Activated CD8-positive, alpha-beta memory T cell treated with anti-CD3 and anti-CD28 coated beads for 24 hours (primary cell): ENCODE measurements around the gene AGPAT3.

ENCODE experiments used
- DNase-seq: peaks from one replicate; pipeline ENCODE4 v3.0.0-alpha.2; 2020

AGPAT3 gene

GRCh38 chr21:43983390-43983789 is 118.4 kb downstream of the AGPAT3 start:
- no peak for DNase-seq

- no peak for DNase-seq
Observed at GRCh38 chr21:43983860-43984420, 118.9 kb downstream of the AGPAT3 start.

- no peak for DNase-seq
Observed at GRCh38 chr21:43984905-43985689, 120.1 kb downstream of the AGPAT3 start.

- no peak for DNase-seq
Observed at GRCh38 chr21:43985690-43986251, 120.7 kb downstream of the AGPAT3 start.

- no peak for DNase-seq
Observed at GRCh38 chr21:43986544-43987451, 121.8 kb downstream of the AGPAT3 start.

- no peak for DNase-seq
Observed at GRCh38 chr21:43987509-43987908, 122.5 kb downstream of the AGPAT3 start.

DNA sequence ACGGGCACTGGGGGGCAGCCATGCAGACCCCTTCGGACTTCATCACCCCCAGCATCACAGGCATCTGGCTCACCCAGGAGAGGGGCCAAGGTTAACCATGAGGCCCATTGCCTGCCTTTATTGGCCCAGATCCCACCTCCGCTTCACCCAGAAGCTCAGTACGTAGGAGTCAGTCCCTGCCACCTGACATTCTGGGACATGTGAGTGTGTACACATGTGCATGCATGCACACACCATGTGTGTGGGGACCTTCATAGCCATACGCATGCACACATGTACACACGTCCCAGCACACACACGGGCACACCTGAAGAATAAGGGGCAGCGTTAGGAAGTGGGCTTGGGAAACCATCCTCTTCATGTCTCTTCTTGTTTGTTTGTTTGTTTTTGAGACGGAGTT is 123.0 kb downstream of the AGPAT3 start:
- no peak for DNase-seq

GRCh38 chr21:43988506-43989230 is 123.6 kb downstream of the AGPAT3 start:
- no peak for DNase-seq

GRCh38 chr21:43989401-43989800 is 124.4 kb downstream of the AGPAT3 start:
- DNase-seq = no peak

GRCh38 chr21:43991447-43991991 is 126.5 kb downstream of the AGPAT3 start:
- no peak for DNase-seq

DNA sequence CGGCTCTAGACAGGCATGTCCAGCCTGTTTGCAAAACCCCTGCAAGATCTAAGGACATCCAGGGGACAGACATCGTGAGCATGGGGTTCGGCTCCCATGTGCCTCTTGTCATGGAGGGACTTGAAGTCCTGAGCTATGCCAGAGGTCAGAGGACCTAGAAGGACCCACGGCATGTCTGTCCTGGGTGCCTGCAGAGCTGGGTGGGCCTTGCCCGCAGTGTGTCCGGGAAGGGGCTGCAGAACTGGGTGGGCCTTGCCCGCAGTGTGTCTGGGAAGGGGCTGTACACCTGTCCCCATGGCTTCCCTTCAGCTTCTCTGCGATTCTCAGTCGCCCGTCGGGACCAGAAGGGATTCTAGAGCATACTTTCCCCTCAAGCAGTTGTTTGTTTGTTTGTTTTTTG is 127.1 kb downstream of the AGPAT3 start:
- no peak for DNase-seq

GRCh38 chr21:43993420-43993934 is 128.5 kb downstream of the AGPAT3 start:
- DNase-seq = no peak

GRCh38 chr21:43994085-43994484 is 129.1 kb downstream of the AGPAT3 start:
- DNase-seq = no peak

- DNase-seq = no peak
Observed at GRCh38 chr21:43994646-43995045, 129.6 kb downstream of the AGPAT3 start.

DNA sequence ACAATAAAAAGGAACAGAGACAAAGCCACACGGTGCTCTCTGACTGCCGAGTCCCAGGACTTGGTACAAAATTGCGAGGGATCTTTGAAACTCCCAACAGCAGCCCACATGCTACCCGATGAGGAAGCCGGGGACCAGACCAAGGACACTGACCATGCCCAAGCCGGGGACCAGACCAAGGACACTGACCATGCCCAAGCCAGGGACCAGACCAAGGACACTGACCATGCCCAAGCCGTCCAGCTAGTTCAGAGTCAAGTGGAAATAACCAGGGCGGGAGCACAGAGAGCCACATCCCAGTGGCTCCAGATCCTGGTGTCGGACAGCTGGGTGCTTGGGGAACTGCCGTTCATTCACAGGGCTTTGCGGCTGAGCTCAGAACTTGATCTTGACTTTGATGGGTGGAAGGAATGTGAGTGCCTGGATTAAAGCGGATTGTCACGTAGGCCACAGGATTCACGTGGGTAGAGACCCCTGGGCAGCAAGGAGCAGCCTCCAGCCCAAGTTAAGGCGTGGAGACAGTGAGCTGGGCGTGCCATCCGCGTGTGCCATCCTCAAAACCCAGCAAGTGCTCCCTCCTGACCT is 130.6 kb downstream of the AGPAT3 start:
- no peak for DNase-seq

DNA sequence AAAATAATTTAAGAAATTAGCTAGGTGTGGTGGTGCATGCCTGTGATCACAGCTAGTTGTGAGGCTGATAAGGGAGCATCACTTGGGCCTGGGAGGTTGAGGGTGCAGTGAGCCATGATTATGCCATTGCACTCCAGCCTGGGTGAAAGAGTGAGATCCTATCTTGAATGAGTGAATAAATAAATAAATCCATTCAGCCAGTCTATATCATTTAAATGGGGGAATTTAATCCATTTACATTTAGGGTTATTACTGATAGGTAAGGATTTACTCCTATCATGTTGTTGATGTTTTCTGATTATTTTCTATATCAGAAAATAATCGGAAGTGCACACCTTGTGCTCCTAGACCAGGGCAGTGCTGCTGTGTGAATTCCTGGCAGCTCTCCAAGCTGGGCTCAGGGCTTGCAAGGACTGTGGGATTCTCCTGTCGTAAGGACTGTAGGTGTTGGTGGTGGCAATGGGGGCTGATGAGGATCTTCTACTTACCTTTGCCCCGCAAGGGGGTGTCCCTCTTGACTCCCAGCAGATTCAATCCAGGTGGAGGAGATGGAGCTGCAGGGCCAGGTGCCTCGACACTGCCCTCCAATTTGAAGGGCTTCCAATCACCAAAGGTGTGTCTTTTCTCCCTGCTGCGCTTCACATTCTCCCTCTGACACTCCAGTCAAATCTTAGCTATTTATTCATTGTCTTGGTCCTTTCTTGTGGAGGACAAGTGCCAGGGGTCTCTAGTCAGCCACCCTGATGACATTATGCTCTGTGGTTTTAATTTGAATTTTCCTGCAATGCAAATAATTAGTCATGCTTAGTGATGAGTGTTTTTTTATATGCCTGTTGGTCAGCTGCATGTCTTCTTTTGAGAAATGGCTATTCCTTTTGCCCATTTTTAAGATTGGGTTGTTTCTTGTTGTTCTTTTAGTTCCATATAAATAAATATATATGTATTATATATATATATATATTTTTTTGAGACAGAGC is 133.0 kb downstream of the AGPAT3 start:
- DNase-seq = no peak

GRCh38 chr21:44000360-44000759 is 135.3 kb downstream of the AGPAT3 start:
- no peak for DNase-seq

GRCh38 chr21:44002511-44002910 is 137.5 kb downstream of the AGPAT3 start:
- no peak for DNase-seq

GRCh38 chr21:44003307-44003966 is 138.4 kb downstream of the AGPAT3 start:
- DNase-seq = no peak

- DNase-seq = no peak
Observed at GRCh38 chr21:44005071-44005470, 140.0 kb downstream of the AGPAT3 start.
